Ascending aorta (tissue), 2 donors: ENCODE results near the gene GNB1L. TPM values are rescaled to one million over a fixed set of nuclear protein-coding genes. Genes with fewer than 3 reads are reported as not detected.
A peak's percentile ranks its signal among the peaks of the same experiment; 100 is the strongest.

Experiments used
- DNase-seq, 2 donors: peaks; one replicate each; pipeline ENCODE4 v3.0.0-alpha.2; 2019; ENCODE audit warnings: low spot score in 2 of 2
- H3K27ac ChIP-seq, 2 donors: fragments of 200-600 bp; sonication (generic); one replicate each; pipeline ENCODE4 v1.5.1; 2016 to 2017; ENCODE audit warnings: mild to moderate bottlenecking in 1 of 2
- H3K27me3 ChIP-seq: fragments of 200-600 bp; sonication (generic); one replicate; pipeline ENCODE4 v1.5.1; 2017
- H3K36me3 ChIP-seq, 2 donors: fragments of 200-600 bp; sonication (generic); one replicate each; pipeline ENCODE4 v1.5.1; 2016
- H3K4me1 ChIP-seq, 2 donors: fragments of 200-600 bp; sonication (generic); one replicate each; pipeline ENCODE4 v1.5.1; 2016 to 2017; ENCODE audit warnings: mild to moderate bottlenecking in 1 of 2
- H3K4me3 ChIP-seq, 2 donors: fragments of 200-600 bp; sonication (generic); one replicate each; pipeline ENCODE4 v1.5.1; 2016 to 2017; ENCODE audit warnings: mild to moderate bottlenecking in 1 of 2
- H3K9me3 ChIP-seq, 2 donors: fragments of 200-600 bp; sonication (generic); one replicate each; pipeline ENCODE4 v1.5.1; 2016
- CTCF ChIP-seq, 3 experiments: fragments of 200-600 bp in 2 of 3; fragments of 450-650 bp in 1 of 3; sonication (generic) in 2 of 3; IDR thresholded peaks; one replicate each; pipeline ENCODE4 v1.5.1; 2016 to 2019; ENCODE audit warnings: antibody characterized with exemption in 3 of 3, mild to moderate bottlenecking in 1 of 3, moderate library complexity in 1 of 3
- intact Hi-C: fragments of 100-400 bp; cut with DNase I; formaldehyde crosslinking; loops from one replicate; pipeline ENCODE4 v1.15.1; 2023
- total RNA-seq: library from RNA; depleted of rRNA; stranded (reverse); fragments of >200 nt; gene quantifications from one replicate; pipeline ENCODE4 v1.1.0, GENCODE V29; 2016

Gene GNB1L
- total RNA-seq, 1 donor from 2014 or later: 7.9 TPM

GRCh38 chr22:19868773-19869471 lies 14.2 kb upstream of the GNB1L start:
- TF ChIP-seq CTCF (IDR thresholded peaks at IDR 0.05): no peak
- Histone ChIP-seq H3K4me1 (no peaks in the 10 kb centered on the region), H3K4me3 (no peak overlapping the region), H3K9me3 (no peaks in the 10 kb centered on the region), H3K27me3 (no peaks in the 10 kb centered on the region), H3K36me3 (no peaks in the 10 kb centered on the region), H3K27ac (no peak overlapping the region)
- intact Hi-C loops: no loop called here
- DNase-seq: peak in 1 of 2 donors; percentile 60

- DNase-seq: no peak
- intact Hi-C loops: no loop called here
- no peak overlapping the region for H3K4me3 ChIP-seq
- no peaks in the 10 kb centered on the region for H3K36me3 ChIP-seq
- H3K9me3 ChIP-seq: no peaks in the 10 kb centered on the region
- no peaks in the 10 kb centered on the region for H3K27me3 ChIP-seq
- TF ChIP-seq CTCF (IDR thresholded peaks at IDR 0.05): no peak
- H3K4me1 ChIP-seq: no peaks in the 10 kb centered on the region
- no peak overlapping the region for H3K27ac ChIP-seq
Measured at GRCh38 chr22:19868333-19868732, 13.7 kb upstream of the GNB1L start.

GRCh38 chr22:19867617-19868016 lies 12.9 kb upstream of the GNB1L start:
- no peaks in the 10 kb centered on the region for H3K27me3 ChIP-seq
- no peak for TF ChIP-seq CTCF (IDR thresholded peaks at IDR 0.05)
- no peak for DNase-seq
- no peaks in the 10 kb centered on the region for H3K9me3 ChIP-seq
- H3K36me3 ChIP-seq: no peaks in the 10 kb centered on the region
- no peak overlapping the region for H3K4me3 ChIP-seq
- no peaks in the 10 kb centered on the region for H3K4me1 ChIP-seq
- intact Hi-C loops: no loop called here
- no peak overlapping the region for H3K27ac ChIP-seq

GRCh38 chr22:19866665-19867009 lies 12.0 kb upstream of the GNB1L start:
- Histone ChIP-seq H3K36me3 (no peaks in the 10 kb centered on the region), H3K4me1 (no peaks in the 10 kb centered on the region), H3K27me3 (no peaks in the 10 kb centered on the region), H3K9me3 (no peaks in the 10 kb centered on the region), H3K27ac (no peak overlapping the region), H3K4me3 (no peak overlapping the region)
- no peak for TF ChIP-seq CTCF (IDR thresholded peaks at IDR 0.05)
- no peak for DNase-seq
- intact Hi-C loops: no loop called here

- Histone ChIP-seq H3K36me3 (no peaks in the 10 kb centered on the region), H3K4me1 (no peaks in the 10 kb centered on the region), H3K27me3 (no peaks in the 10 kb centered on the region), H3K27ac (no peak overlapping the region), H3K9me3 (no peaks in the 10 kb centered on the region), H3K4me3 (no peak overlapping the region)
- no peak for TF ChIP-seq CTCF (IDR thresholded peaks at IDR 0.05)
- intact Hi-C loops: no loop called here
- DNase-seq: no peak
Measured at GRCh38 chr22:19865141-19865829, 10.6 kb upstream of the GNB1L start.
